Pulmonary artery endothelial cell (primary cell): ENCODE results near the gene PXN. TPM values are rescaled to one million over a fixed set of nuclear protein-coding genes. Genes with fewer than 3 reads are reported as not detected.
"Not testable (repeated sequence)": the region's sequence is repeated elsewhere in the genome, so short reads cannot be mapped to it uniquely, and the experiment has no call there.

Source experiments
- DNase-seq: peaks from one replicate; pipeline ENCODE4 v3.0.0-alpha.2; 2011; ENCODE audit warnings: low read depth, low spot score
- total RNA-seq: library from RNA; depleted of rRNA; stranded (reverse); fragments of >200 nt; gene quantifications from 2 replicates; pipeline ENCODE4 v1.2.3, GENCODE V29; 2014

Gene PXN
- total RNA-seq, 1 donor from 2014 or later, result 64.8 TPM

DNA sequence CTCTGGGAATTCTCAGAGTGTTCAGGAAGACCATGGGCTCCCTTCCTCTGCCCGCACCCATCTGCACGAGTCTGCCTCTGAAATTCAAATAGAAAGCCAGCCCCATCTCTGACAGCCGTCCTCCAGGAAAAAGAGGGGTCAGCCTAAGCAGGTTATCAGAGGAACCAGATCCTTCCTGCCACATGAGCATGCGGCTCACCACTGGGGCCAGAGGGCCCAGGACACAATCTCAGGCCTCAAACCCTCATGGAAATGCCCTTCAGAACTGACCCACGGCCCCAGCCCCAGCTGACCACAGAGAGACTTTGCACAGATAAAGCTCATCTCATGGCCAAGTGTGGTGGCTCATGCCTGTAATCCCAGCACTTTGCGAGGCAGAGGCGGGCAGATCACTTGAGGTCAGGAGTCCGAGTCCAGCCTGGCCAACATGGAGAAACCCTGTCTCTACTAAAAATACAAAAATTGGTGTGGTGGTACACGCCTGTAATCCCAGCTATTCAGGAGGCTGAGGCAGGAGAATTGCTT lies 23.2 kb downstream of the PXN start:
- DNase-seq, result peak; percentile 91

GRCh38 chr12:120241561-120242274 lies 23.8 kb downstream of the PXN start:
- DNase-seq, result peak; percentile 73

DNA sequence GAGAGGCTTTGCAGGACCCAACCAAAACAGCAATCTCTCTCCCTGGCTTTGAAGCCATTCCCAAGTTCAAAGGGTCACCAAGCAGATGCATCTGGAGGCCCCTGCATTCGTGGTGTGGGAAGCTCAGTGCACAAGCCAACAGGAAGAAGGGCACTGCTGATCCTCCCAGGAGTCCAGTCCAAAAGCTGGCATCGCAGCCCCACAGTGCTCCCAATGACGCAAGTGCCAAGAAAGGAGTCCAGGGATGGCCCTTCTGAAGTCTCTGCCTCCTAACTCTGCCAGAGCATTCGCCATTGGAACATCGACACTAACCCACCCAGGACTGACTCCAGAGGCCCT lies 25.1 kb downstream of the PXN start:
- peak; percentile 45 for DNase-seq

GRCh38 chr12:120239776-120240494 lies 25.6 kb downstream of the PXN start:
- DNase-seq, result no peak

DNA sequence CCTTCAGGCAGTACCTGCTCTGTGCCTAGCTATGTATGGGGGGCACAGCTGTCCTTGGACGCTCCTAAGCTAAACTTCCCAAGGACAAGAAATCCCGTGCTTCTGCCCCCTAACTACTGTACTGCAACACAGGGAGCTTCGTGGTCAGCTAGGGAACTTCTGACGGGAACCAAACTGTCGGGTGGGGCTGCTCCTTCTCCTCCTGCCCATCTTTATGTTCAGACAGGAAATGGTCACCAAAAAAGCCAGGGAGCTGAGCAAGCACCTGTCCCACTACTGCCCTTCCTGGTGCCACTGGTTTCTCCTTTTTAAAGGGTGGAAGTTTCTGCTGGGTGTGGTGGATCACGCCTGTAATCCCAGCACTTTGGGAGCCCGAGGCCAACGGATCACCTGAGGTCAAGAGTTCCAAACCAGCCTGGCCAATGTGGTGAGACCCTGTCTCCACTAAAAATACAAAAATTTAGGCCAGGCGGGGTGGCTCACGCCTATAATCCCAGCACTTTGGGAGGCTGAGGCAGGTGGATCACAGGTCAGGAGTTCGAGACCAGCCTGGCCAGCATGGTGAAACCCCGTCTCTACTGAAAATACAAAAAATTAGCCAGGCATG lies 26.6 kb downstream of the PXN start:
- no peak for DNase-seq

DNA sequence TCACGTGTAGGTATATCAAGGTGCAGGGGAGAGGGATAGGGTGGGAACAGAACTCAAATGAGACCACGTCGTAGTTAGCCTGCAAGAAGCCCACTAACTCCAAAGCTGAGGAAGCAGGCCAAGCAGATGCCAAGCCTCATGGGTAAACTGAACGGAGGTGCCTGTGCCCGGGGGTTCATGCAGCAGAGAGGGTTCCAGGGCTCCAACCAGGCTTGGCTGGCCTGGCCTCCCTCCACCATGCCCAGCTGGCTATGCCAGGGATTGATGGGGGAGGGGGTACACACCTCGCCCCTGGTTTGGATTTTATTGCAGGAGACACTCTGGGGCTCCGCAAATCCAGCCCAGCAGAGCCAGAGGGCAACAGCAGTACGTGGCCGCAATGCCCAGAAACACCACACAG lies 27.3 kb downstream of the PXN start:
- DNase-seq, result no peak

- DNase-seq, result peak; percentile 76
Measured at GRCh38 chr12:120237360-120238171, 28.0 kb downstream of the PXN start.

DNA sequence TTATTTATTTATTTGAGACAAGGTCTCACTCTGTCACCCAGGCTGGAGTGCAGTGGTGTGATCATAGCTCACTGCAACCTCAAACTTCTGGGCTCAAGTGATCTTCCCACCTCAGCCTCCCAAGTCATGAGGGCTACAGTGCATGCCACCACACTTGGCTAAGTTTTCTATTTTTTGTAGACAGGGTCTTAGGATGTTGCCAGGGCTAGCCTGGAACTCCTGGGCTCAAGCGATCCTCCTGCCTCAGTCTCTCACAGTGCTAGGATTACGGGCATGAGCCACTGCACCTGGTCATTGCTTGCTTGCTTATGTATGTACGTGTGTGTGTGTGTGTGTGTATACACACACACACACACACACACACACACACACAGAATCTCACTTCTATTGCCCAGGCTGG lies 28.7 kb downstream of the PXN start:
- not testable (repeated sequence) for DNase-seq

DNA sequence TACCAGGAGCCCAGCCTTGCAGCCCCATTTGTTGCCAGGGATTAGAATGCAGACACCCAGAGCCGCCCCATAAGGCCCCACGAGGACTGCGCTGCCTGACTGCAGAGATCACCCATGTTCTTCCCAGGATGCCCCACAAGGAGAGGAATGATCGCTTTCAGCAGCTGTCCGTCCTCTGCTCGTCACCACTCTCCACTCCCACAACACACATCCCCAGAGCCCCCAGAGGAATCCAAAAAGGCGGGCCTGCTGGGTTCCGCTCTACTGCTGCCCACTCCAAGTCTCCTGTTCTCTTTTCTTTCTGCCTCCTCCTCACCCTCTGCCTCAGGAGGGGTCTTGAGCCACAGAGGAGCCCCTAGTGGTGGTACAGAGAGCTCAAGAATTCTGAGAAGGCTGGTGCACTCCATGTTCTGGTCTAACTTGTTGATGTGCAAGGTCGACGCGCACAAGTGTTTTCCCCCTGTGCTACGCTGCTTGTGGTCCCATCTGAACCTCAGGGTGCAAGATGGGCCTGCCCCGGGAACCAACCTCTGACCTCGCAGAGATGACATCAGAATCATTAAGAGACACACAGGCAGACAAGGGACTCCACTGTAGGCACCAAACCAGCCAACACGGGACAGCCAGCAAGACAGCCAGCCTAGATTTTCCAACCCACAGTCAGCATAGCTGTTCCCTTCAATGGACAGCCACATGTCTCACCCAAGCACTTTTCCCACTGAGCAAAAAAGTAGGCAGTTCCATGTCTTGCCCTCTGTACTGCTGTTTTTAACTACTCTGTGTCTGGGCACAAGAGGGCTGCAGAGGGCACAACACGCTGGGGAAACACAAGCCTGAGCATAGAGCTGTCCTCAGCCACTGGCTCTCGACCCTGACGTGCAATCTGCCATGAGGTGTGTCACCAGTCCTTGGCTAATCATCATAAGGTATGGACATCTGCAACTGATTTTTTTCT lies 29.9 kb downstream of the PXN start:
- DNase-seq, result no peak

GRCh38 chr12:120234643-120235368 lies 30.7 kb downstream of the PXN start:
- DNase-seq, result peak; percentile 67

DNA sequence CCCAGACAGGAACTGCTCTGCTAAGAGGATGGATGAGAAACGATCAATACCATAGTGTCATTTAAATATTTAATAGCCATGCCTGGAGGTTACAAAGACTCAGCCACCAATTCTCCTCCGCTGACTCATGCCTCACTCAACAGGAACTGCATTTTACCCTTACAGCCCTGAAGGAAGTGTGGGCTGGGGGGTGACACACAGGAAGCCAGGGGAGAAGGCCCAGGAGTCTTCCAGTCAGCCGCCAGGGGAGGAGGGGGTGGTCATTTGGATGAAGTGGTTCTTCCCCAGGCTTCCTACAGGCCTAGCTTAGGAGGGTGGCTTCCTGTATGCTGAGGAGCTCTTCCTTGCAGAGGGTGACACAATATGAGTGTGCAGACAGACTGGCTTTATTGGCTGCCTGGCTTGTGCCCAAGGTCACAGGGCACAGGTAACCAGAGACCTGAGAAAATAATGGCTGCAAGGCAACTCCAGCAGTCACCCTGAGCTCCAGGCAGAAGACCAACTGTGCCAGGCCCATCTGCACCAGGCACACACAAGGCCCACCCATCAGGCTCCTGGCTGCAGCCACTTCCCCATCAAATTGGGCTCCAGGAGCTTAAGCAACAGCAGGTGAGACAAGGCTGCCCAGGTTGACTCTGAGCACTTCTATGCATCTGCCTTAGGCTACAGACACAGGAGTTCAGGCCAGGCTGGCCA lies 34.1 kb downstream of the PXN start:
- peak; percentile 92 for DNase-seq

DNA sequence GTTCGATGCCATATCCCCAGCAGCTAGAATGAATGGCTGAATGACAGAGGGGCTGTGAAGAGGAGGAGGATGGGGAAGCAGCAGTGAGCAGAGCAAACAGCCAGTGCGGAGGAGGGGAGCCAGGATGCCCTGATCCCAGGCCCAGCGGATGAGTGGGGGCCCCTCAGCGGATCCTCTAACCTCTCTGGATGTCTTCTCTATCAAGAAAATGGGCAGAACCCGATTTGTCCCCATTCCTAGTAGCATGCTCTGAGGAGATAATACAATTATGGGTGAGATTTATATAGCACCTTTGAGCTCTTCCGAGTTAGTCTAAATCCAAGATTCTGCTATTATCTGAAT lies 34.6 kb downstream of the PXN start:
- no peak for DNase-seq

GRCh38 chr12:120230326-120230973 lies 35.1 kb downstream of the PXN start:
- DNase-seq, result no peak

- DNase-seq, result no peak
Measured at GRCh38 chr12:120229487-120230325, 35.8 kb downstream of the PXN start.

DNA sequence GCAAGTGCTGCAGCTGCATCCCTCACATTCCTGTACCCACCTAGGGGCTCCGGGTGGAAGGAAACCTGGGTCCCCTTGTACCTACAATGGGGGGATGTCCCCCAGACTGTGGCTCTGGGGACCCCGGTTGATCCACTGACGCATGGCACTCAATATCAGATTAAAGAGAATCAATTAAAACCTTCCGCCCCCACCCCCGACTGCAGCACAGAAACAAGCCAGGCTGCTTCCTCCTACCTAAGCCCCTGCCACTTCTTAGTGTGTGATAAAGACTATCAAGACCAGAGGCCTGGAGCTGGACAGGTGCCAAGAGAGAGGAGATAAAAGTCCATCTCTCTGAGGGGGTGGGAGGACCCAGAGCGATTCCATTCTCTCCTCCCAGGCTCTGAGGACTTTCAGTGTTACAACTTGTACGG lies 36.5 kb downstream of the PXN start:
- no peak for DNase-seq

- no peak for DNase-seq
Measured at GRCh38 chr12:120228291-120229070, 37.0 kb downstream of the PXN start.

- DNase-seq, result no peak
Measured at GRCh38 chr12:120228041-120228290, 37.6 kb downstream of the PXN start.
